G401.6 (cell line): ENCODE measurements around the gene BATF3.

Experiments
- FAIRE-seq: peaks from 2 replicates; lab custom pipeline; 2012; peaks lifted over from hg19 to GRCh38; lab: Jason Lieb, UNC

The BATF3 gene

GRCh38 chr1:212684521-212685090 is 15.0 kb downstream of the BATF3 start:
- no peak for FAIRE-seq

- no peak for FAIRE-seq
These were observed 15.6 kb downstream of the BATF3 start for GRCh38 chr1:212684076-212684475.

GRCh38 chr1:212683357-212683722 is 16.3 kb downstream of the BATF3 start:
- FAIRE-seq, result no peak

DNA sequence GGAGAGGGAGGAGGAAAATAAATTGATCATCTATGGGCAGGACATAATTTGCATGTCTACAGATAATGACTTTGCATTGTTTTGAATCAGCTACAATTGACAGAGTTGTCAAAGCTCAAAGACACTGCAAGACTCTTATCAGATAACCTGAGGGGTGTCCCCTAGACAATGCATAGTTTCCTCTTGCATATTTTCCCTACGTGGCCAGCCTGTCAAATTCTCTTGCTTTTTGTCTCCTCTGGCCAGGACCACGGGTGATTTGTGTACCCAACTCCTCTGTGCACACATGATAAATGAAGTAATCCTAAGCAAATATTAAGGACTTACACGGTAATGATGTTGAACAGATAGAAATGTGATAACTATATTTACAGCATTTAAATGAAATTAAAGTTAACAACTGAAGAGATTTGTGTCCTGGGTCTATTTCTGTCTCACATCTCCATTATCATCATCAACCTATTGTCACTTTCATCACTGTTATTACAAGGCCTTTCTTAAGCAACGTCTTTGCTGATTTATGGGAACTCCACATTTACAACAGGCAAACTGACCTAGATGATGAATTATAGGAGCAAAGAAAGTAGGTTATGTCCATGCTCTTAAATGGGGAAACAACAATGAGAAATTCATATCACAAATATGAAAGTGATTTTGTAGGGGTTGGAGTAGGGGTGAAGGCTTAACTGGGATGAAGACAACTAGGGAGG is 18.8 kb downstream of the BATF3 start:
- FAIRE-seq, result no peak

DNA sequence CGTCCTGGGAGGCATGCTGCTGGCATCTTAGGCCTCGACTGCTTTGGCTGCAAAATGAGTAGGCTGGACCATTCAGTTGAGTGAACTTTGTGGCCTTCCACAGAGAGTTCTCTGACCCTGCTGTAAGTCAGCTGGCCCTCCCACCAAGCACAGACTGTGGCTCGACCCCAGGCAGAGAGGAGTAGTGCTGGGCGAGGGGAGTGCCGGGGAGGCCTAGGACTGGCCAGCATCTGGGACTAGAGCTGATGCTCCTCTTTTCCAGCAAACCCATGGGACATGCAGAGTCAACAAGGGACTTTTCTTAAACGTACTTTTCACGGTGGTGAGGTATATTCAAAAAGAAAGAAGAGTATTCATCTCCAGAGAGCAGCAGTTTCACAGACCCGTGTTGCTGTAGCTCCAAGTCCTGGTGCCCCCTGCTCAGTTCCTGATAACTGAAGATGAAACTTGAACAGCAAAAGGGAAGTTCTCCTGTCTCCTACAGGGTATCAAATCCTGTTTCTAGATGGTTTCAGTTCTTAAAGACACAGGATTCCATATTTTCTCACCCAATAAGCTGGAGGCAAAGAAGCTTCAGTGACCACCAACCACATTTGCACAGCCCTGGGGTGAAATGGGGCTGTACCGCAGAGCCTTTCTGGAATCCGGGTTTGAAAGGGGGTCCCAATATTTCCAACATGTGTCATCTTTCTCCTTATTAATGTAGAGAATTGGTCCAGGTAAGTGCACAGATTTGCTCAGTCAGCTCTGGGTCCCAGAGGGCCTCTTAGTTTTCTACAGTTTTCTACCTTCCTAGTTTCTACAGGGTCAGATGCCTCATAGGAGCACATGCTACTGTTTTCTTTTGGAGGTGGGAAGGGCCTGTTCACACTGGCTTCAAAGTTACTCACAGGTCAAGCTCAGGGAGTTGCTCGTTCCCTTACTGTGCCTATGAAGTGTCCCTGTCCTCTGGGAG is 20.9 kb downstream of the BATF3 start:
- no peak for FAIRE-seq

DNA sequence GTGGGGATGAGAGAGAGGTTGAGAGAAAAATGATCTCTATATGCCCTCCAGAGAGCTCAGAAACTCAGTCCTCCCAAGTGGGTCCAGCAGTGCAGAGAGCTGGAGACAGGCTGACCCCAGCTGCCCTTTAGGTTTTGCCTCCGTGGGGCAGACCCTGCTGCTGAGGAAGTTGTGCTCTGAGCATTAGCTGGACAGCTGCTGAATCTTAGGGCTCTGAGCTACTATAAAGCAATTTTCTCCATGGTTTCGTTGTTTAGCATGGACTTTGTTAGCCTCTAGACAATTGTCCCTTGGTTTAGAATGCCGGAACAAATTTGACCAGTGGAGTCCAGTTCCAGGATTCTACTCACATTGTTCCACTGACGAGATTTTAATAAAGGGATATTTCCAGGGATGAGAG is 22.1 kb downstream of the BATF3 start:
- no peak for FAIRE-seq

GRCh38 chr1:212677136-212677535 is 22.5 kb downstream of the BATF3 start:
- FAIRE-seq, result no peak

DNA sequence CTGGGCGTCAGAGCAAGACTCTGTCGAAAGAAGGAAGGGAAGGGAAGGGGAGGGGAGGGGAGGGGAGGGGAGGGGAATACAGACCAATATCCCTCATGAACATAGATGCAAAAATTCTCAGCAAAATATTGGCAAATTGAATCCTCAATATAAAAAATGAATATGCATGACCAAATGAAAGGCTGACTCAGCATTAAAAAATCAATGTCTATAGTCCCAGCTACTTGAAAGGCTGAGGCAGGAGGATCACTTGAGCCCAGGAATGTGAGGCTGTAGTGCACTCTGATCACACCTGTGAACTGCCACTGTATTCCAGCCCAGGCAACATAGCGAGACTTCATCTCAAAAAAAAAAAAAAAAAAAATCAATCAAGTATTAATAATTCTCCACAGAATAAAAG is 24.0 kb downstream of the BATF3 start:
- no peak for FAIRE-seq

DNA sequence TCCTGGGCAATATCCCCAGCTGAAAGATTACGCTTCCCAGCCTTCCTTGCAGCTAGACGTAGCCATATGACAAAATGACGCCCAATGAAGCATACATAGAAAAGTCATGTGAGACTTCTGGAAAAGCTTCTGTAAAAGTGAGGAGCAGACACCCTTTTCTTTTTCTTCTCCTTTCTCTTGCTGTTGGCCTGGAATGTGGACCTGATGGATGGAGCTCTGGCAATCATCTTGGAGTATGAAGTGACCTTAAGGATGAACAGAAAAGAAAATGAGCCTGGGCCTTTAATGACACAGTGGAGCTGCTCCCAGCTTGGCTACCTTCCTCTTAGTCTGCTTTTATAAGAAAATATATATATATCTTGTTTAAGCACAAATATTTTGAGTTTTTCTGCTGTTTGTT is 24.8 kb downstream of the BATF3 start:
- no peak for FAIRE-seq

- FAIRE-seq, result no peak
These were observed 28.2 kb downstream of the BATF3 start for GRCh38 chr1:212671342-212672031.

DNA sequence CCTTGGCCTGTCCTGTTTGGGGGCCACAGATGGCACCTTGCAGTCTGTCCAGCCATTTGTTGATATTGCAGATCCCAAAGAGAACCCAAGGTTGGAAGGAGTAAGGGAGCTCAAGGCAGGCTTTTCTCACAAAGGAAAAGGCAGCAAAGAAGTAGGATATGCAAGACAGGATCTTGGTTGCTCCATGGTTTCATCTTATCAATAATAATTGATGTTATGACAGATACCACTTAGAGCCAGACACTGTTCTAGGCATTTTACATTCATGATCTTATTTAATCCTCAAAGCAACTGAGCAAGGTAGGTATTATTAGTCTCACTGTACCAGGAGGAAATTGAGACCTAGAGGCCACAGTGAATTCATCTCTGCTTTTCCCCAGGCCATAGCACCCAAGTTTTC is 28.8 kb downstream of the BATF3 start:
- FAIRE-seq, result no peak

DNA sequence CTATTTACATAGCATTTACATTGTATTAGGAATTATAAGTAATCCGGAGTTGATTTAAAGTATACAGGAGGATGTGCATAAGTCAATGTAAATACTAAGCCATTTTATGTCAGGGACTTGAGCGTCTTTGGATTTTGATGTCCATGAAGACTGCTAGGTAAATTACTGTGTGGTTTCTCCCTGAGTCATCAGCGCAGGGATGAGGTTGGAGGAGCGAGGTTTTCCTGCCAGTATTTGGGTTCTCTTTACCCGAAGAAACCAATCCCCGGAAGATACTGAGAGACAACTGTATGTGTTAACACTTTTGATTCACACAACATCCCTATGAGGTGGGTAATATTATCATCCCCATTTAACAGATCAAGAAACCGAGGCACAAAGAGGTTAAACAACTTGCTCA is 29.3 kb downstream of the BATF3 start:
- FAIRE-seq, result no peak

- no peak for FAIRE-seq
These were observed 30.0 kb downstream of the BATF3 start for GRCh38 chr1:212669600-212669999.

DNA sequence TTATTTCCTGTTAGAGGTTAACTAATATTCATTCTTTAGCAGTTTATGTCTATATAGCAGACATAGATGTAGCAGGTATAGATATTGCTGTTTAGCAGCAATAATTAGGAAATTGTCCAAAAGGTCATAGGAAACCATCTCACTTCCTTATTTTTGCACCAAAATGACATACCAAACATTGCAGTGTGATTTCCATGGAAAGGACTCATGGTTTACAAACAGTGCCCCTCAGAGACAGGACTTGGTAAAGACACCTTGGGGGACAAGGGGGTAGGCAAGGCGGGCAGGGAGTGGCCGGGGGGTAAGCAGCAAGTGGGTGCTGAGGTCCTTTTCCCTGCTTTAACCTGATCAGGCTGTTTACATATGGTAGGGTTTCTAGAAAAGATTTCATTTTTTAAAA is 30.5 kb downstream of the BATF3 start:
- no peak for FAIRE-seq

DNA sequence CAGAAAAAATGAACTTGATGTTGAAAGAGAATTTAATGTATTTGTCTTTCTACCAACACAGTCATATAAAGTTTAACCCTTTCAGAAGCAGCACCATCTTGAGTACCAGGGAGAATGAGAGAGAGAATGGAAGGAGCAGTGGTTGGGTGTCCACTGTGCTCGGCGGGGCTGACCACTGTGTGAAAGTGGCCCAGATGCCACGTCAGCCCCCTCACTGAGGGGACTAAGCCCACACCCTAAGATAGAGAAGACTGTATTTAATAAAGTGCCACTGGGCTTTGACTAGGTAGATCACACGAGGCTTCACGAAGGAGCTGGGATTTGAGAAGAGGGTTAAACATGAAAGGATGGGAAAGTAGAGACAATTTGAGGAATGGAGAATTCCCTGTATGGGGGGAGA is 31.2 kb downstream of the BATF3 start:
- FAIRE-seq, result no peak

GRCh38 chr1:212667223-212668139 is 32.2 kb downstream of the BATF3 start:
- no peak for FAIRE-seq

DNA sequence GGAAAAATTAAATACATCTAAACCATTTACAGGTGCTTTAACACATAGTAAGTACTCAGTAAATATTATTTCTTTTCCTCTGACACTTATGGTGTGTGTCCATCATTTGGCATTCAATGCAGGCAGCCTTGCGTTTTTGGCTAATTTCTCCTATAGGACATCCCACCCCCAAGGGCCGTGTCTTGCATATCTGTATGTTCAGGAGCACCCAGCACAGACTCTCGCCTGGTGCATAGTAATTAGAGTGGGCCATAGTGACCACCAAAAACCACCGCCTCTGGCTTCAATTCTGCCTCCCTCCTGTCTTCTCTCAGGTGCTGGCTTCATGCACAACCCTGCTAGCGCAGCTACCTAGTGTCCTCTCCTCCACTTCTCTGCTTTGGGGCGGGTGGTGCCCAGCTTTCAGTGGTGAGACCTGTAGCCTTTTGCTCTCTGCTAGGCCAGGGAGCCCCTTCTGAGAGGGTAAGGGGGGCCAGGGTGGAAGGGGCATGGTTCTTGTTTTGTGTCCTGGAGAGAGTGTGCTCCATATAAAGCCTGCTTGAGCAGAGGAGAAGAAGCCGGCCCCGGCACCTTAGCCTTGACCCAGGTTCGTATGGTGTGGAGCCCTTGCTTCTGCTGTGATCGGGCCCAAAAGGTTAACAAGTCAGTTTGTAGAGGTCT is 33.4 kb downstream of the BATF3 start:
- no peak for FAIRE-seq

DNA sequence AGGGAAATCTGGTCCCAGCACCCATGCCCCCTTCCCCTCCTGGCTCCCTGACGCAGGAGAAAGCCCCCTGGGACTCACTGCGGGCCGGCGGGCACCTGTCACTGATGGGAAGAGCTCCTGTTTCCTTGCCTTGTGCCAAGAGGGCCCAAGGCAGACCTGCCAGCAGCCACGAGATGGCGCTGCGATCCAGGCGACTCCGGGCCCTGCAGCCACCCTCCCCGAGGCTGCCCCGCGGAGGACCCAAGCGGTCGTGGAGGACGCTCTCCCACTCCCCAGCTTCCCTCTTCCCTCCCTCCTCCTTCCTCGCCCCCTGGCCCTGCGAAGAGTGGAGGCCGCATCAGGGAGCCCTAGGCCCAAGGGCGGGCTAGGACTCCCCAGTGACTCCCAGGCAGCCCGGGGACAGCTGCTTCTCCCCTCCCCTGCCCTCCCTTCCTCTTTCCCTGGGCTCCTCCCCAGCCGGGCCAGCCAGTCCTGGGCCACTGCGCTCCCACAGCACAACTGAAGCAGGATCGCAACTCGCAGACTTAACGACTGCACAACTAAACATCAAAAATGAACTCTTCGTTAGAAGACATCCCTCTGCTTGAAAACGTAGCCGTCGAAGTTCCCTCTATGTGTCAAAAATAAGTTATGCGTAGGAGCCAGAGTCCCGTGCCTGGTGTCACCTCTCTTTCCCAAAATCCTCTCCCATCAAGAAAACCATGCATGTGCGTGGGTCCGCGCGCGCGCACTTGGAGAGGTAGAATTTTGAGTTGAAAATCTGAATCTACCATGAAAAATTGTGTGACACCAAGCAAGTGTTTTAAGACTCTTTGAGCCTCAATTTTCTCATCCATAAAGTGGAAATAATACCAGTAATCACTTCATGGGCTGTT is 34.2 kb downstream of the BATF3 start:
- FAIRE-seq, result no peak

DNA sequence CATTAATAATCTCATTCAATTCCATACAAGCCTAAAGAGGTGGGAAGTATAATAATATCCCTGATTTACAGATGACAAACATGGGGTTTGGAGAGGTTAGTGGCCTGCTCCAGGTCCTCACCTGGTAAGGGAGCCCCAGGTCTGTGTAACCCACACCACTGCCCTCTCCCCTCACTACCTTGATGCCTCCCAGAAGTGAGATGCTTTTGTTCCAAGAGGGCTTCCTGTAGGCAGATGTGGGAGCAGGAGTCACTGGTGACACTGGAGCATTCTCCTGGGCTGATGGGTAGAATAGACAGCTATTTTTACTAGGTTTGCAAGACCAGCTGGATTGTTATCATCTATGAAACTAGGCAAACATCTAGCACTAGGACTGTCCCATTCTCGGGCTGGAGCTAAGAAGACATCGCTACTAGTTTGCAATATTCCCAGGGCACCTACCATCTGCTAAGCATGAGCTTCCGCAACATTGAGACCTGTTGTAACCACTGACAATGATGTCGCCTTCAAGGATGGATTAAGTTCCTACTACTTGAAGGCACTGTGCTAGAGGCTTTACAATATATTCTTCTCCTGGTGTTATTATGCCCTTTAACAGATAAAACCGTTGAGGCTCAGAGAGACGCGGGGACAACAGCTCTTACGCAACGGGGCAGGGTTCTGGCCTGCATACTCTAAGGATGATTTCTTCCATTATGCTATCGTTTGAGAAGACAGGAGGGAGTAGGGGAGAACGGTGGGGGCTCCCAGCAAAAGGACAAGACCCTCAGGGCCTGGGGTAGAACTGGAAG is 35.0 kb downstream of the BATF3 start:
- FAIRE-seq, result no peak
